Activated T-helper 1 cell treated with anti-CD3 and anti-CD28 coated beads, Interleukin-2, amount 50 U/mL, for 16 hours (primary cell): Measurements from ENCODE around the gene RAPGEF5.

Experiments
- DNase-seq, 2 donors: peaks; one replicate each; pipeline ENCODE4 v3.0.0-alpha.2; 2020; ENCODE audit warnings: low read depth in 1 of 2, low spot score in 1 of 2

The RAPGEF5 gene

GRCh38 chr7:22229148-22229547 lies 127.8 kb downstream of the RAPGEF5 start:
- DNase-seq: no peak

GRCh38 chr7:22223807-22224206 lies 133.1 kb downstream of the RAPGEF5 start:
- DNase-seq: no peak

- DNase-seq: no peak
These were observed 136.0 kb downstream of the RAPGEF5 start for GRCh38 chr7:22220941-22221340.

GRCh38 chr7:22219739-22220493 lies 137.0 kb downstream of the RAPGEF5 start:
- no peak for DNase-seq

GRCh38 chr7:22219036-22219435 lies 137.9 kb downstream of the RAPGEF5 start:
- no peak for DNase-seq

- no peak for DNase-seq
These were observed 140.0 kb downstream of the RAPGEF5 start for GRCh38 chr7:22216832-22217475.

GRCh38 chr7:22216309-22216708 lies 140.6 kb downstream of the RAPGEF5 start:
- DNase-seq: no peak

- no peak for DNase-seq
These were observed 143.0 kb downstream of the RAPGEF5 start for GRCh38 chr7:22214000-22214399.

GRCh38 chr7:22213081-22213480 lies 143.9 kb downstream of the RAPGEF5 start:
- no peak for DNase-seq

- DNase-seq: no peak
These were observed 146.0 kb downstream of the RAPGEF5 start for GRCh38 chr7:22210967-22211366.

GRCh38 chr7:22210355-22210754 lies 146.6 kb downstream of the RAPGEF5 start:
- no peak for DNase-seq

- no peak for DNase-seq
These were observed 148.2 kb downstream of the RAPGEF5 start for GRCh38 chr7:22208799-22209198.

GRCh38 chr7:22207724-22208225 lies 149.2 kb downstream of the RAPGEF5 start:
- DNase-seq: no peak

- DNase-seq: no peak
These were observed 151.3 kb downstream of the RAPGEF5 start for GRCh38 chr7:22205631-22206030.

GRCh38 chr7:22204312-22204711 lies 152.6 kb downstream of the RAPGEF5 start:
- DNase-seq: no peak

GRCh38 chr7:22202141-22202540 lies 154.8 kb downstream of the RAPGEF5 start:
- DNase-seq: no peak

GRCh38 chr7:22201186-22201880 lies 155.6 kb downstream of the RAPGEF5 start:
- no peak for DNase-seq

GRCh38 chr7:22200777-22201176 lies 156.2 kb downstream of the RAPGEF5 start:
- no peak for DNase-seq

- DNase-seq: no peak
These were observed 156.7 kb downstream of the RAPGEF5 start for GRCh38 chr7:22200238-22200637.

- DNase-seq: no peak
These were observed 159.6 kb downstream of the RAPGEF5 start for GRCh38 chr7:22197376-22197775.

GRCh38 chr7:22196429-22196828 lies 160.5 kb downstream of the RAPGEF5 start:
- no peak for DNase-seq
